Stimulated activated CD4-positive, alpha-beta T cell treated with anti-CD3 and anti-CD28 coated beads, Interleukin-15, amount 100 ng/mL, for 48 hours (primary cell): ENCODE results near the gene SLC4A1AP.
A peak's percentile ranks its signal among the peaks of the same experiment; 100 is the strongest.
"Not testable (repeated sequence)": the region's sequence is repeated elsewhere in the genome, so short reads cannot be mapped to it uniquely, and the experiment has no call there.

Experiments used
- DNase-seq, 2 donors: peaks; one replicate each; pipeline ENCODE4 v3.0.0-alpha.2; 2020; ENCODE audit warnings: low read depth in 2 of 2

The SLC4A1AP gene

DNA sequence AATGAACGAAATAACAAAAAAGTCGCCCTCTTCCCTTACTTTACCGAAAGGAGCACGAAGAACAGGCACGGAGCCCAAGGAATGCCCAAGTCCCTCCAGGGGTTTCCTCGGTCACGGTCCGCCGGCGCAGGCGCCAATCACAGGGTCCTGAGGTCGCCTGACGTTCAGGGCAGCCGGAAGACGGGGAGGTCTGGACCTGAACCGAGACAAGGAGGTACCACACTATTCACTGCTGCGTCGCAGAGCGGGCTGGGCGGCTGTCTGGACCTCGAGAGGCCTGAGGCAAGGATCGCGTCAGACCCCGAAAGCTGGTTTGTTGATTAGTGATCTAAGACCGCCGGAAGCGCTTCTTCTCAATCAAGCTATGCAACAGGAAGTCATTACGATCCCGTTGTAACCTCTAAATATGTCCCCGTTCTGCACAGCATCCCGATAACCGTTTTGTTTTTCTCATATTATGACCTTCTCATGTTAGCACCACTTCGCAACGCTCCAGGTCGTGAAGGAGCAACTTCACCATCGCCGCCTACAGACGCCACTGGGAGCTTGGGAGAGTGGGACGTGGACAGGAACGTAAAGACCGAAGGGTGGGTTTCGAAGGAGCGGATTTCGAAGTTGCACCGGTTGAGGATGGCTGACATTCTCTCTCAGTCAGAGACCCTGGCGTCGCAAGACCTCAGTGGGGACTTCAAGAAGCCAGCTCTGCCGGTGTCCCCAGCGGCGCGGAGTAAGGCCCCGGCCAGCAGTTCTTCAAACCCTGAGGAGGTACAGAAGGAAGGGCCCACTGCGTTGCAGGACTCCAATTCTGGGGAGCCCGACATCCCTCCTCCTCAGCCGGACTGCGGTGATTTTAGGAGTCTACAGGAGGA, at the start of gene SLC4A1AP, which contains the start of gene SUPT7L:
Gene SLC4A1AP (plus strand): TSS at position 605 of the 869 bp plus-strand sequence. CDS start 26 bp downstream, at position 631.
Gene SUPT7L (minus strand): TSS at position 330 of the 869 bp plus-strand sequence. CDS start 1,422 bp downstream, outside the sequence.
- DNase-seq, result peak; percentile 57

GRCh38 chr2:27613985-27614384, 49.7 kb upstream of the SLC4A1AP start:
- no peak for DNase-seq

GRCh38 chr2:27615316-27615715, 48.4 kb upstream of the SLC4A1AP start:
- no peak for DNase-seq

- no peak for DNase-seq
Observed at GRCh38 chr2:27621524-27621923, 42.2 kb upstream of the SLC4A1AP start.

DNA sequence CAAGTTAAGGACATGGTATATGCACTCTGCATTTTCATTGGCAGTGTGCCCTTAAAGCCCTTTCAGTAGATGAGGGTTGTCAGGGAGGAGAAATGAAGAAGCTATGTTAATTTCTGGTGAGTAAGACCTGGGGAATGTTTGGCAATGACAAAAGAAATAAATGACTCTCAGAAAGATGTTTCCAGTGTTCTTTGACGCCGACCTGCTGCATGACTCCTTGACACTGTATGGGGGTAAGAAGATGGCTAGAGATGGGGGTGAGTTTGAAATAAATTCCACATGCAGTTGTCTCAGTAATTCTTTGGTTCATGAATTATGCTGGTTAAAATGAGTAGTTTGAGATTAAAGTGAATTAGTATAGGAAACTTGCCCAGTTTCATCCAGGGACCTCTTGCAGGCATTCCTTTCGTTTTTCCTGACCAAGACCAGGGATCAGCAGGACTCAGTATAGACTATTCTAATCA, 40.7 kb upstream of the SLC4A1AP start:
- no peak for DNase-seq

GRCh38 chr2:27624943-27625342, 38.7 kb upstream of the SLC4A1AP start:
- no peak for DNase-seq

DNA sequence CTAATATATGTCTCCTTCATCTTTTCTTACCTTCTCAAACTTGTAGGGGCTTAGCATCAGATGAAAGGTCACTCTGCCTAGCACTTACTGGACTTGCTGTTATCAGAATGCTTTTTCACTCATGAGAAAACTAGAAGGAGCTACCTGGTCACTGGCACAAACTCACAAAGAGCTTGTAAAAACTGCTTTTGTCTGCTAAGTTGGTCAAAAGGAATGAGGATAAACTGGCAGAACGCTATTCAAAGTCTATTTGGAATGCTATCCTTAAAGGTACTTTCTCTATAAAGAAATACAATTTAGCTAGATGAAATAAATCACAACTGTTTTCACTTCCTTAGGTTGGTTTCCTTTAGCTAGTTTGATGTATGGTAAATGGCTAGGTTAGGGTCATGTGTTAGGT, 37.4 kb upstream of the SLC4A1AP start:
- DNase-seq, result not testable (repeated sequence)

DNA sequence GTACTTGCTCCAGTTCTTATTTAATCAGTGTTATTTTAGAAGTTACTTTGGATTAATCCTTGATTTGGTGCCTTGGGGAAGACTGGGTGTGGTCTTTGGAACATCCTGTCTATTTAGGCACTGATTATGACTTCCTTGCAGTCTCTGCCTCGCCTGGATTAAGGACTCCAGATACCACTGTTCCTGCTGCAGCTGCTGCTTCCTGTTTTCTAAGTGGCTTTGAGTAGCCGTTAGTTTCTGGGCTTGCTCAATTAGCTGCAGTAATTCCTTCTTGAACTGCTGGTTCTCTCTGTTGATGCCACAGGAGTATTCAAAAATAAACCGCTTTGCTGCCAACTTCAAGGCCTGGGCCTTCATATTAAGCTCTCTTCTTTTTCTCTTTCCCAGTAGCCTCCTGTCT, 36.8 kb upstream of the SLC4A1AP start:
- DNase-seq, result not testable (repeated sequence)

GRCh38 chr2:27627963-27628766, 35.5 kb upstream of the SLC4A1AP start:
- no peak for DNase-seq

DNA sequence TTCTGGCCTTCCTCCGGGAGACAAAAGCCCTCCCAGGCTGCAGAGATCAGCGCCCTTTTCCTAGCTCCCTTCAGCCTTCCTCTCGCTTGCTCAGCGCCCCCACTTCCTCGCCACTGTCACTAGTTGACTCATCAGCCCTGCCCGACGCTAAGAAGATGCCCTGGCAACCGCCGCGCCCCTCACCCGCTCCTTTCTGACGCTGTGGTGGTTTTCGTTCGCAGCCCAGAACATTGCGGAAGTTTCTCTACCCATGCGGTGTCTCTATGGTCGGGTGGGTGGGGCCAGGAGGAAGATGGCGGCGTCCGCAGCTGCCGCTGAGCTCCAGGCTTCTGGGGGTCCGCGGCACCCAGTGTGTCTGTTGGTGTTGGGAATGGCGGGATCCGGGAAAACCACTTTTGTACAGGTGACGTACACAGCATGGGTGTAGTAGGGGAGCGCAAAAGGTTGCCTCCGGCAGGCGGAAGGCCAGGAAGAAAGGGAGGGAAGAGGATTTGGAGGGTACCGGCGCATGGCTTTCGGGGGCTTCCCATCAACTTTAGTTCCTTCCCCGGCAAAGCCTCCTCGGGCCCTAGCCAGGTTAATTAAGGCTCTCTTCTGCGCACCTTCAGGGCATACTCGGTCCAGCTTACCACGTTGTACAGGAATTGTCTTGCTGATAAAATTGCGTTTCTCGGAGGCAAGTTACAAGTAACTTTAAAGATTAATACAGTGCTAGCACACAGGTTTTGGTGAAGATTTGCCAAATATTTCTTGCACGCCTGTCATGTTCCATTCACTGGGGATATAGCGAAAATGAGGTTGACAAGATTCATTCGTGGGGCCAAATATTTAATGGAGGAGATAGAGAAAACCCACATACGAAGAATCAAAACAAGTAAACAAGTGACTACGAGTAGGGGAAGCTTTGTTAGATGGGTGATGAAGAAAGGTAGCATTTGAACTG, 34.7 kb upstream of the SLC4A1AP start, which contains the start of the genes CCDC121 and GPN1:
Gene CCDC121 (minus strand): TSS at position 246 of the 943 bp plus-strand sequence. CDS start 1,213 bp downstream, outside the sequence.
Gene GPN1 (plus strand): TSS at position 284 of the 943 bp plus-strand sequence. CDS start 9 bp downstream, at position 293.
- peak; percentile 90 to 93 for DNase-seq

DNA sequence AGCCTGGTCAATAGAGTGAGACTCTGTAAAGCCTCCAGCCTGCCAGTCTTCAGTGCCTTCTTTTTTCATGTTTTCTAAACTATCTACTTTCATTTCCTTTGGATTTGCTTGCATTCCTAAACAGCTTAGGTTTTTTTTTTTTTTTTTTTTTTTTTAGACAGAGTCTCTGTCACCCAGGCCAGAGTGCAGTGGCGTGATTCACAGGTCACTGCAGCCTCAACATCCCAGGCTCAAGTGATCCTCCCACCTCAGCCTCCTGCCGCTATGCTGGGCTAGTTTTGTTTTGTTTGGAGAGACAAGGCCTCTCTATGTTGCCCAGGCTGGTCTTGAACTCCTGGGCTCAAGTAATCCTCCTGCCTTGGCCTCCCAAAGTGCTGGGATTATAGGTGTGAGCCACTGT, 33.4 kb upstream of the SLC4A1AP start:
- DNase-seq, result not testable (repeated sequence)

- DNase-seq, result no peak
Observed at GRCh38 chr2:27634291-27634690, 29.4 kb upstream of the SLC4A1AP start.

DNA sequence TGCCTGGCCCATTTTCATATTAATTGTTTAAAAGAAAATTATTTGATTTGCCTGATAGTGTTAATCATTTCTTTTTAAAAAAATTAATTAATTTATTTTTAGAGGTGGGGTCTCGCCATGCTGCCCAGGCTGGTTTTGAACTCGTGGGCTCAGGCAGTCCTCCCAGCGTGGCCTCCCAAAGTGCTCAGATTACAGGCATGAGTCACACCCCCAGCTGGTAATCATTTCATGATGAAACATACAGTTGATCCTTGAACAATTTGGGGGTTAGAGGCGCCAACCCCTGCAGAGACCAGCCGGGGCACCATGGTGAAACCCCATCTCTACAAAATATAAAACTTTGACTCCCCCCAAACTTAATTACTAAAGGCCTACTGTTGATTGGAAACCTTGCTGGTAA, 26.9 kb upstream of the SLC4A1AP start:
- no peak for DNase-seq

DNA sequence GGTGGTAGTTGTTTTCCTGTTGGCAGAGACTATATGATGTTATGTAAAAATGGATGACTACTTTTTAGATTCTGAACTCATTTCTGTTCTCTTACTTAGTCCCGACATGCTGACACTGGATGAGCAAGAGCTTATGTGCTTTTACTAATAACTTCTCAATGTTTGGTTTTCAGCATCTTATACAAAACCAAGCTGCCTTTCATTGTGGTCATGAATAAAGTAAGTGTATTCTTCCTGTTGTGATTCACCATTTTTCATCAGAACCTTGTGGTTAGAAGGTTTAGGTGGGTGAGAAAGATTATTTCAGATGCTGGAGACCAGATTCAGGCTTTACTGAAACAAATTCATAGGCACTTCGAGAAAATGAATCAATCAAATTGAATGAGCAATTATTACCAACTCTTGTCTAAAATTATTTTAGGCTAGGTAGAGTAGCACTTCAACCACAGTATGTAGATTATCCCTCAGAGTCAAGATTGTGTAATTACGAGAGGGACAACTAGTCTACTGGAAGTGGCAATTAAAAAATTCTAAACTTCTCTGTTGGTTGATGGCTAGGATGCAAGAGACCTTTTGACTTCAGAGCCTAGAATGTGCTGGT, 25.6 kb upstream of the SLC4A1AP start:
- no peak for DNase-seq

DNA sequence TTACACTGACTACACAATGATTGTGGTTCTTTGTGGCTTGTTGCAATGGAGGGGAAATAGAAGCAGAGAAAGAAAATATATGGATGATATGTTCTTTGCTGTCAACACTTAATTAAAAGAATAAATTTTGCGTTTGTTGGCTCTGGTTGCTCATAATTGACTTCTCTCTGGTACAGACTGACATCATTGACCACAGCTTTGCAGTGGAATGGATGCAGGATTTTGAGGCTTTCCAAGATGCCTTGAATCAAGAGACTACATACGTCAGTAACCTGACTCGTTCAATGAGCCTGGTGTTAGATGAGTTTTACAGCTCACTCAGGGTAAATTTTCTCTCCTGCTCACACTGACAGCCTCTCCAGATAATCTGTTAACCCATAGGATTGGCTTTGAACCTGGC, 25.0 kb upstream of the SLC4A1AP start:
- peak in 1 of 2 donors; percentile 19 for DNase-seq

GRCh38 chr2:27640722-27641245, 22.9 kb upstream of the SLC4A1AP start:
- DNase-seq, result no peak

- no peak for DNase-seq
Observed at GRCh38 chr2:27645197-27645596, 18.5 kb upstream of the SLC4A1AP start.

GRCh38 chr2:27647289-27647688, 16.4 kb upstream of the SLC4A1AP start:
- no peak for DNase-seq

GRCh38 chr2:27647737-27648136, 16.0 kb upstream of the SLC4A1AP start:
- no peak for DNase-seq

GRCh38 chr2:27651056-27651455, 12.6 kb upstream of the SLC4A1AP start:
- no peak for DNase-seq
